HepG2 (cell line): ENCODE measurements around the gene C9orf40.

Experiments
- BCL3 ChIP-seq: sonication (generic); formaldehyde crosslinking; IDR thresholded peaks from 2 replicates; pipeline ENCODE4 v1.5.1; 2020; ENCODE audit warnings: mild to moderate bottlenecking, missing genetic modification reagents, moderate library complexity
- FLYWCH1 ChIP-seq: sonication (generic); formaldehyde crosslinking; IDR thresholded peaks from 2 replicates; pipeline ENCODE4 v1.8.1; 2023; ENCODE audit warnings: mild to moderate bottlenecking, missing genetic modification reagents
- GABPA ChIP-seq, 2 experiments: IDR thresholded peaks; 2 replicates each; pipeline ENCODE4 v1.6.1; 2011 to 2016; ENCODE audit warnings: low read depth in 2 of 2, low read length in 1 of 2, missing biosample characterization in 1 of 2, missing genetic modification characterization in 1 of 2
- MBD4 ChIP-seq: IDR thresholded peaks from 2 replicates; pipeline ENCODE4 v1.6.1; 2012; ENCODE audit warnings: low read length, inconsistent platforms, borderline replicate concordance
- MTERF4 ChIP-seq: sonication (generic); formaldehyde crosslinking; IDR thresholded peaks from 2 replicates; pipeline ENCODE4 v1.8.0; 2023; ENCODE audit warnings: mild to moderate bottlenecking, missing genetic modification reagents
- PBX3 ChIP-seq: sonication (generic); formaldehyde crosslinking; IDR thresholded peaks from 2 replicates; pipeline ENCODE4 v1.8.1; 2023; ENCODE audit warnings: missing genetic modification reagents, inconsistent platforms, borderline replicate concordance
- POLR2A ChIP-seq, 2 experiments: IDR thresholded peaks; 2 replicates each; pipeline ENCODE4 v1.6.1; 2011; ENCODE audit warnings: low read depth in 2 of 2, low read length in 2 of 2, mild to moderate bottlenecking in 1 of 2, moderate library complexity in 1 of 2; ENCODE audit not compliant: insufficient read depth in 1 of 2
- POLR2AphosphoS5 ChIP-seq: IDR thresholded peaks from 2 replicates; pipeline ENCODE4 v1.6.1; 2012; ENCODE audit warnings: low read depth, low read length
- PRDM4 ChIP-seq: sonication (generic); formaldehyde crosslinking; IDR thresholded peaks from 2 replicates; pipeline ENCODE4 v1.9.0; 2021; ENCODE audit warnings: missing genetic modification reagents, borderline replicate concordance
- RBFOX2 ChIP-seq: fragments of 200-400 bp; formaldehyde crosslinking; IDR thresholded peaks from 2 replicates; pipeline ENCODE4 v1.6.1; 2017; ENCODE audit warnings: low read depth, mild to moderate bottlenecking, low read length
- RFXAP ChIP-seq: sonication (generic); formaldehyde crosslinking; IDR thresholded peaks from 2 replicates; pipeline ENCODE4 v1.4.0; 2020; ENCODE audit warnings: missing genetic modification reagents, borderline replicate concordance
- SMAD1 ChIP-seq: sonication (generic); formaldehyde crosslinking; IDR thresholded peaks from 2 replicates; pipeline ENCODE4 v1.4.0; 2020; ENCODE audit warnings: missing genetic modification reagents, low read depth, mild to moderate bottlenecking, borderline replicate concordance
- ZNF12 ChIP-seq: sonication (generic); formaldehyde crosslinking; IDR thresholded peaks from 2 replicates; pipeline ENCODE4 v1.5.0; 2020; ENCODE audit warnings: missing genetic modification reagents

- TF ChIP-seq SMAD1 (CRISPR knock-in tag) (no peak; the same call in 1 of the 2 replicates), RBFOX2 (peak; percentile 91), FLYWCH1 (CRISPR knock-in tag) (no peak), MBD4 (no peak), PBX3 (CRISPR knock-in tag) (no peak), POLR2A (IDR thresholded peaks at IDR 0.05; ENCODE audit: insufficient read depth in 1 of 2, low read depth in 2 of 2, low read length in 2 of 2) (peak; percentile 42 to 67; a peak in 3 of 4 replicates), MTERF4 (CRISPR knock-in tag) (peak; percentile 96), BCL3 (CRISPR knock-in tag) (peak; percentile 77; the same call in 1 of the 2 replicates), RFXAP (CRISPR knock-in tag) (peak; percentile 73; the same call in 1 of the 2 replicates), GABPA (IDR thresholded peaks at IDR 0.05; ENCODE audit: low read depth, low read length) (peak; percentile 69), GABPA (CRISPR knock-in tag; IDR thresholded peaks at IDR 0.05; ENCODE audit: low read depth) (peak; percentile 83), PRDM4 (CRISPR knock-in tag) (no peak), POLR2AphosphoS5 (peak; percentile 40), ZNF12 (0 out of 2 replicates have a peak, but pooled peaks have one; percentile 57)
Observed at GRCh38 chr9:74952201-74953151, at the start of gene C9orf40.
